Cardiac septum (tissue), 1 donor: ENCODE results near the gene GTF2F1. TPM values are rescaled to one million over a fixed set of nuclear protein-coding genes. Genes with fewer than 3 reads are reported as not detected.

Experiments used
- microRNA-seq: library from miRNA; unstranded; fragments of <30 nt; microRNA quantifications from one replicate; pipeline ENCODE4 v1.2.0, GENCODE V29; 2020
- total RNA-seq: library from RNA; stranded (reverse); fragmentation: NEBNext Ultra II Directional; extraction: Animal tissue kit (Norgen Biotek cat#: 25700); gene quantifications from one replicate; pipeline ENCODE4 v1.2.1, GENCODE V29; 2021
- donor health status: DM: no; HTN: no; CAD: no.

GTF2F1 gene
- total RNA-seq, 1 donor from 2014 or later, result 30.9 TPM

Small RNA genes within 50 kb of the gene (microRNA-seq; reads per million reads assigned to microRNA genes)
- gene MIR3940 (1.8 reads per million), gene MIR6790 (not detected), gene MIR6885 (not detected)

Other genes starting within 250 kb of the GTF2F1 start
- 30.6 TPM for gene MLLT1, start 113.2 kb downstream of the GTF2F1 start, total RNA-seq
- not detected for gene ACER1, start 59.6 kb downstream of the GTF2F1 start, total RNA-seq
- gene CLPP, start 31.6 kb downstream of the GTF2F1 start, total RNA-seq, result 59.3 TPM
- gene ALKBH7, start 20.4 kb downstream of the GTF2F1 start, total RNA-seq, result 130 TPM
- 0.70 TPM for gene PSPN, start 17.2 kb downstream of the GTF2F1 start, total RNA-seq
- gene KHSRP, start 31.6 kb upstream of the GTF2F1 start, total RNA-seq, result 87.6 TPM
- gene SLC25A41, start 40.6 kb upstream of the GTF2F1 start, total RNA-seq, result 0.83 TPM
- 143 TPM for gene SLC25A23, start 66.6 kb upstream of the GTF2F1 start, total RNA-seq
- gene CRB3, start 71.1 kb upstream of the GTF2F1 start, total RNA-seq, result not detected
- gene DENND1C, start 88.6 kb upstream of the GTF2F1 start, total RNA-seq, result 0.78 TPM
- gene TUBB4A, start 109.1 kb upstream of the GTF2F1 start, total RNA-seq, result 0.40 TPM
- gene TNFSF9, start 137.9 kb upstream of the GTF2F1 start, total RNA-seq, result not detected
- gene CD70, start 198.0 kb upstream of the GTF2F1 start, total RNA-seq, result not detected